Hepatocyte (in vitro differentiated cells): ENCODE data around the gene PCNP.

ENCODE experiments used
- EZH2 ChIP-seq: fragments of 200-600 bp; sonication (generic); IDR thresholded peaks from 2 replicates; pipeline ENCODE4 v1.6.1; 2016; ENCODE audit warnings: antibody characterized with exemption, mild to moderate bottlenecking, borderline replicate concordance
- EZH2phosphoT487 ChIP-seq: fragments of 200-600 bp; sonication (generic); IDR thresholded peaks from one replicate; pipeline ENCODE4 v1.6.1; 2018; ENCODE audit warnings: antibody characterized with exemption, mild to moderate bottlenecking, low read depth, moderate library complexity; ENCODE audit not compliant: unreplicated experiment, severe bottlenecking

DNA sequence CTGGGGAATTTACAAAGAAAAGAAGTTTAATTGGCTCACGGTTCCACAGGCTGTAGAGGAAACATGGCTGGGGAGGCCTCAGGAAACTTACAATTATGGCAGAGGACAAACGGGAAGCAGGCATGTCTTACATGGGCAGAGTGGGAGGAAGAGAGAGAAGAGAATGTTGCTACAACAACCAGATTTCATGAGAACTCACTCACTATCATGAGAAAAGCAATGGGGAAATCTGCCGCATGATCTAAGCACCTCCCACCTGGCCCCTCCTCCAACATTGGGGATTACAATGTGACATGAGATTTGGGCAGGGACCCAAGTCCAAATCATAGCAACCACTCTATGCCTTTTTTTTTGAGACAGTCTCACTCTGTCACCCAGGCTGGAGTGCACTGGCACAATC, 28.8 kb downstream of the PCNP start:
- TF ChIP-seq EZH2phosphoT487 (no peak), EZH2 (no peak)
